ENCODE data around the gene GALNT15. TPM values are rescaled to one million over a fixed set of nuclear protein-coding genes. Genes with fewer than 3 reads are reported as not detected.
A peak's percentile ranks its signal among the peaks of the same experiment; 100 is the strongest.

GALNT15 gene
- total RNA-seq, 1 experiment from 2014 or later: not detected

DNA sequence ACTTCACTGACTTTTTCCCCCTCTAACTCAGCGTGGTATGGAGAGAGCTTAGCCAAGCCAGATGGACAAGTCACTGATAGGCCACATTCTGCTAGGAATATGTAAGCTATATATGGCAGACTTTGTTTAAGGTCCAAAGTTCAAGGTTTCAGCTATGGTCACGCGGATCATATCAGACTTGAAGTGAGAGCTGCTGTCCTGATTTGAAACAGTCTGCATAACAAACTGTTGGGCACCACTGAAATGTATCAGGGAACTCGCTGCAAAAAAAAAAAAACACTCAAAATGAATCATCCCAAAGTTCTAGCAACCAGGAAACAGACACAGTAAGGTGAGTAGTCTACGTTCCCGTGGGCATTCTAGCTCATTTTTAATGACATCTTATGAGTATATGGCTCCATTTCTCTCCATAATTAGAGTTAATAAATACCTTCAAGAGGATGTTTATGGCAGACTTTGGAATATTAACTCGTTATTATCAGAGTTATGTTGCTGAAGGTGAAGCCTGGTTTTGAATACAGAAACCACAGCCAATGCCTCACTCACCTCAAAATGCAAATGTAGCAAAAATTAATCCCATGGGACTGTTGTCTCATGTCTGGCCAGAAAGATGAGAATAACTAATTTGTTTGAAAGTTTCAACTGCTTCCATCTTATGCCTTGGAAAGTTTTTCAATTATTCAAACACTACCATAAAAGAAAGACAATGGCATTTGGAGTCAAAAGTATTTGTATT is 77.9 kb downstream of the GALNT15 start:
- DNase-seq (ENCODE audit: low spot score): no peak

DNA sequence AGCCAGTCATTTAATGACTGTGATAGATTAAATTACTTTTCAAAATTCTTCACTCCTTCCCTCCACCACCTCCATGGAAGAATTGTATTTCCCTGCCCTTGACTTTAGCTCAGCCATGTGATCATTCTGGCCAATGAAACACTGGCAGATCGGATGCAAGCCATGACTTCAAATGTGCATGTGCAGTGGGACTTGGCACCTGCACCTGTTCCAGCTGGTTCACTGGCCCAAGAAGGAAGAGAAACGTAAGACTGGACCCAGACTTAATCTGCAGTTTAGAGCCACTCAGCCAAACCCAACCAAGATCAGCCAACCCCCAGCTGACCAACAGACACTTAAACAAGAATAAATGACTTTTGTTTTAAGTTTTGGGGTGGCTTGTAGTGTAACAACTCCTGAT is 78.5 kb downstream of the GALNT15 start:
- DNase-seq (ENCODE audit: low spot score): no peak

DNA sequence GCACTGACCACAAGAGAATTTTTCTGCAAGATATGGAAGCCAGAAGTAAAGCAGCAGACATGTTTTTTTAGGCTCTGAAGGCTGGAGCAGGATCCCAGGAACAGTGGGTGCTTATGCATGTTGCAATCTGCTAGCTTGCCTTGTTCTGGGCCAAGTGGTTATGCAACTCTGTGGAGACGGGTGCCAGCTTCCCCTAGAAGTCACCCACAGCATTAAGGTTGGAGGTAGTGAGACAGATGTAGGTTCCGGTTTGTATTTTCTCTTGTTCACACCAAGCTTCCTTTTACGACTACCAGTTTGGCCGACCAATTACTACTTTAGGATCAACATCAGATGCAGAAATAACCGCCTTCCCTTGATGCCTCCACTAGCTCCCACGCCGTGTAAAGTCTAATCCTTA is 79.1 kb downstream of the GALNT15 start:
- DNase-seq (ENCODE audit: low spot score): no peak

DNA sequence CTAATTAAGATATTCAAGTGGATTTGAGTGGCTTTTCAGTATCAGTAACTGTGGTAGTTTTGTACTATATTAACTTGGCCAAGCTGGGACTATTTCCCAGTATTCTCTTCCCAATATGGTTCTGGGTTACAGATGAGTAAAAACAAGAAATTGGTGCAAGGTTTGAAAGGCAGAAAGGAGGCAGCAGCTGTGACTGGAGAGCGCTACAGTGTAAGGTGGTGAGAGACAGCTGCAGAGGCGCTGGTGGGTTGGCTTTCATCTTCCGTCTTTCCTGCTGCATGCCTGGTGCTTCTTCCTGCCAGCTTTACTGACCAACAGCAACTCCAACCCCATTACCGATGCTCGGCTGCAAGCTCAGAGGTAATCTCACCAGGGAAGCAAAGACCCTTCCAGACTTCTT is 80.4 kb downstream of the GALNT15 start:
- no peak for DNase-seq (ENCODE audit: low spot score)

DNA sequence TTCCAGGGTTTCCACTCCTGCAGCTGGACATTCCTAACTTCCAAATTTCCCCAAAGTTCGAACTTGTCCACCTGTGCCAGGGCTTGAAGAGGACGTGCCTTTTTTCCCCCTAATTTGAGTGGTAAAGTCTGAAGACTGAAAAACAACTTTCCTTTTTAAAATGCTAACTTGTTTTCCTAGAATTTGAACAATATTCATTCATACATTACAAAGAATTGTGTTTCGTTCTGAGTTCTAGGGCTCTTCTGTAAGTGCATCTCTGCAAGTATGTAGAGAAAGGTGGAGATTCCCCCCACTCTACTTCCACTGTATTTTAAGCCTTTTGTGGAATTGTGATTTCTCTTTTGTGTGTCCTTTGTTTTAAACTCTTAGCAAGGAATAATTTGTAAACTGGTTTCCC is 80.8 kb downstream of the GALNT15 start:
- no peak for DNase-seq (ENCODE audit: low spot score)

DNA sequence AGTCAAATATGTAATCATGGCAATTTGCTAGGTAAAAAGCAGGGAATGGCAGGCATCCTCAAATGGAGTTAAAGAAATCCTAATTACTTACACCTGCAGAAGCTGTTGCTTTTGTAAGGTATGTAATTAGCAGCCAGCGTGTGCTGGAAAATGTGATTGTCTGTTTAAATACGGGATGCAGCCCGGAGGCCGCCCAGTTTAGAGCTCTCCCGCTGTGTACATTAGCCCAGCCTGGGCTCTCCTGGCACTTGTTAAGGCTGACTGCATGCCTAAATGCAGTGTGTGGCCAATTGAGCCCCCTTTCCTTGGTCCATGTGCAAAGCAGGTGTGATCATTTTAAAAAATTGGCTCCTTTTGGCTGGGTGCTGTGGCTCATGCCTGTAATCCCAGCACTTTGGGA is 81.2 kb downstream of the GALNT15 start:
- DNase-seq (ENCODE audit: low spot score): no peak

DNA sequence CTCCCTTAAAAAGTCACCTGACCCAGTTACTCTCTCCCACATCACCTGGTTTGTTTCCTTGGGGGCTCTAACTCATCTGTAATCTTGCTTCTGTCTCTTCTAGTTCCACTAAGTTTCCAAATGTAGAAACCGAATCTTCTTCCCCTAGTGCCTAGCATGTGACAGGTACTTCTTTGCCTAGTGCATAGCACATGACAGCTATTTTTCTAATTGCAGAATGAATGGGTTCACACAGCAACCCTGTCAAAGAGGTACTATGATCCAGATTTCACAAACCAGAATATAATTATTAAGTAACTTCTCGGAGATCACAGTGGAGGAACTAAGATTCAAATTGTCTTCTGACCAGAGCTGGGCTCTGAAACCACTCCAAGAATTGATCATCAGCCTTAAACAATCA is 82.8 kb downstream of the GALNT15 start:
- no peak for DNase-seq (ENCODE audit: low spot score)

DNA sequence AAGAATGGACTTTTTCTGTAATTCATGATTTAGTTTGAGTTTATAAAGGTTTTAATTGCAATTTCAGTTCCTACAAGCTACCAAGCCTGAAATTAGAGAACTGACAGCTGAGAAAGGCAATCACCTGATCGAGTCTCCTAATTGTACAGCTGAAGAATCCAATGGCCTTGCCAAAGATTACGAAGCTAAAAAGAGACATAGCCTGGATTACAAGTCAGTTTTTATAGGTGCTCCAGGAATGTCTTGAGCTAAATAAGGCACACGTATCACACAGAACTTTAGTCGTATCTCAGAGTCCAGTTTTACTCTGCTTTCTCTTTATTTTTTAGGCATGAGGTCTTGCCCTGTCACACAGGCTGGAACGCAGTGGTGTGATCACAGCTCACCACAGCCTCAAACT is 83.7 kb downstream of the GALNT15 start:
- no peak for DNase-seq (ENCODE audit: low spot score)

DNA sequence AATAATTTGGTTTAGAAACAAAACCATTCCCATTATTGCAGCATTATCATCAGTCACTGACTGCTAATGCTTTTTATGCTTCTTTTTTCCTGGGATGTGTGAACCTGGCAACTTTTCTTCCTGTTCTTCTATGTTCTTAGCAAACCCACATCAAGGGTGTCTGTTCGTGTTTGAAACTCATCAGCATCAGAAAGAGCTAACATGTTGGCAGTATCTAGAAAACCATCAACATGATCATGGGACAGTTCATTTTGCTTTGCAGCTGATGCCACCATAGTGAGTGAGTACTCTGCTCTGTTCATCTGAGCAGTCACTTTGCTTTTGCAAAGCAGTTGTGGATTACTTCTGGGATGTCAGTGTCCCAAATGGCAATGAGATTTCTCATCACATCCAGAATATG is 84.4 kb downstream of the GALNT15 start:
- DNase-seq (ENCODE audit: low spot score): no peak

DNA sequence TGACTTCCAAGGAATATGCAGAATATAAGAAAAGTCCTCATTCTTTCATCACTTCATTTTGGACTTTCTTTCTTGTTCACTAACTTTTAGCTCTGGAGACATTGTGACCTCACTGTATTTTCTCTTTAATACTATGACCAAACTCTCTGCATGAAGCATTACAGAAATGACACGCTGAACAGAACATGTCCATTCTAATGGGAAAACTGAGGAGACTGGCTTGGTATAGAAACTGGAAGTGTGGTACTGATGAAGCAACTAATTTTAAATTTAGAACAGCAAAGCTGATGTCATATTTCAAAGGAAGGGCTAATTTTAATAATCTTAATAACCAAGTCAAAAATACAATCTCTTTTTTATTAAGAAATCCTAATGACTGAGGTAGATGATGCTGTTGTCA is 85.6 kb downstream of the GALNT15 start:
- no peak for DNase-seq (ENCODE audit: low spot score)

DNA sequence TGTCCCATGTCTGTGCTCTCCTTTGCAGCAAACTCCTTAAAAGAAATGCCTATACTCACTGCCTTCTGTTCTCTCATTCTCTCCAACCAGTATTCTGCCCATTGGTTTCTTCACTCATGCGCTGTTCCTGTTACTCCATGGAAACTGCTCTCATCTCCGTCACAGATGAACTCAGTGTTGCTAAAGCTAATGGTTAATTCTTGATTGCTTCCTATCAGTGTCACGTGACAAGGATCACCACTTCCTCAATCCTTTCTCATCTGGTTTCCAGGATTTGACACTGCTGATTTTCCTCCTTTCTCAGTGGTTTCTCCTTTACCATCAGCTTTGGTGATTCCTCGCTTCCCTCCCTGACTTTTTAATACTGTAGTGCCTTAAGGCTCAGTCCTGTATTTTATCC is 87.7 kb downstream of the GALNT15 start:
- no peak for DNase-seq (ENCODE audit: low spot score)

DNA sequence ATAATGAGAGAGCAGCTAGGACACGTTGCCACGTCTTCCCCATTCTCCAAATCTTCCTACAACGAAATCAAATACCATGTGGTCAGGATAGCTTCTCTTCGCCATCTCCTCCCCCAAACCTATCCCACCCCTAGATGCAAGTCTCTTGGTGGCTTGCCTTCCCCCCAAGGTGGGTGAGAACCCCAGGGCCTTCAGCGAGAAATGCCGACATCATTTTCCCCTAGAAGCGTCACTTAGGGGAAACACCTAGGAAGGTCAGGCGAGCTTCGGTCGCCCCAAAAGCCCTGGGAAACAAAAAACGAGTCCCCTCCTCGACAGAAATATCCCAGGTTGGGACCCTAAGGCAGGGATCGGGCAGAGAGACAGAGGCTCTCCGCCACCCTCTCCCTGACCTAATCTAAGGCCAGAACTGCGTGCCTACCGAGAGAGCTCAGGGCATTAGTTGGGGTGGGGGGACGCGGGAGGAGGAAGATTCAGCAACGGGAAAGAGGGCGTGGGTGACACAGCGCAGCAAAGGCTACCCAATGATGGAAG is 89.8 kb downstream of the GALNT15 start:
- no peak for DNase-seq (ENCODE audit: low spot score)

DNA sequence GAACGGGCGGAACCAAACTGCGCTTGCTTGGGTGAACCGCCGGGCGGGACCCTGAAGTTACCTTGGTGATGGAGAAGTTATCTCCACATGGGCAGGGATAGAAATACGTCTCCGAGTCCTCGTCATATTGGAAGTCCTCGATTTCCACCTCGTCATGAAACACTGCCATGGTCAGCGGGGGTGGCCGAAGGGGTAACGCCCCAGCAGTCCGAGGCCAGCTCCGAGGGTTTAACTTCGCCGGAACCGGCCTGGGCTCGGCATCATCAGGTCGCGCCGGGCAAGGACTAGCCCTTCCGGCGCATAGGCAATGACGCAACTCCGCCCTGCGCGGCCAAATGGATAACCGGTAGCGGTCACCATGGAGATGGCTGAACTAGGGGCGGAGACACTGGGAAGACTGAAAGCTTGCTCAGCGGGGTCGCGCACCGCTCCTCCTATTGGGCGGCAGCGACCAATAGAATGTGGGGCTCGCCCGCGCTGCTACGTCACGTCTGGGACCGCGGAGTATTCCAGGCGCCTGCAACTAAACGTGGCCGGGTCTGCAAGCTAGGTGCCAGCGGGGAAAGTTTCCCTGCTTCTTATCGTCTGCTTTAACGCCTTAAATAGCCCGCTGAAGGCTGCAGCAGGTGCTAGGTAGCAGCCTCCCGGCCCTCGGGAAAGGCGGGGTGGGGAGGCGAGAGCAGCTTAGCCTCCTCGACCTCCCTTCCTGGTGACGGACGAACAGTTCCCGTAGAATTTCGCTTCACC is 90.4 kb downstream of the GALNT15 start, which contains the start of the genes DPH3 and OXNAD1:
Gene DPH3 (minus strand): TSS at position 236 of the 747 bp plus-strand sequence. CDS start 67 bp downstream, at position 169.
Gene OXNAD1 (plus strand): TSS at position 505 of the 747 bp plus-strand sequence. CDS start 5,741 bp downstream, outside the sequence.
- DNase-seq (ENCODE audit: low spot score): peak; percentile 100

DNA sequence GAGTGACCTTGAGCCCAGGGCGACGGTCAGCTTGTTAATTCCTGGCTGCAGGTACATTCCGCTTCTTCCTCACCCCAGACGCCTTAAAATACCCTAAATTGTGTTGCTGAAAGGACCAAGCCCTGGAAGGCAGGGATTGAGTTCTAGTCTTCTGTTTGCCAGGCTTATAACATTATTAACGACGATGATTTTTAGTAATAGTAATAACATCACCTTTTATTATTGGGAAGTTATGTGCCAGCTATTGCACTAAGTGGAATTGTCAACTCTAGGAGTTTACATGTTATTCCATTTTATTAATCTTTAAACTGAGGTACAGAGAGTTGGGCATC is 90.9 kb downstream of the GALNT15 start:
- DNase-seq (ENCODE audit: low spot score): no peak

DNA sequence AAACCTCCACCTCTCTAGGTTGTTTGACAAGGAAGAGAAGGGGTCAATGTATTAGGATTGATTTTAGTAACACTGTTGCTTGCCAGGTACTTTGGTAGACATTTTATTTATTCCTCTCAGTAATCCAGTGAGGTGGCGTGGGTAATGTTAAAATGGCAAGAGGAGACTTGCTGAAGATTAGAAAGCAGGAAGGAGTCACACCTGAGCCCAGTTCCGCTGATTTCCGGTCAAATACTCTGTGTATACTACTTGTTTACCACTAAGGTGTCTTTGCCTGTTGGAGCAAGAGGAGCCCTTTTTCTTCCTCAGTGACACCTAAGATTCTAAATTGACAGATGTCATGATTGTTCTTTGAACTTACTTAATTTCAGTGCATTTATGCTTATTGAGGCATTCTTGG is 92.2 kb downstream of the GALNT15 start:
- DNase-seq (ENCODE audit: low spot score): no peak

DNA sequence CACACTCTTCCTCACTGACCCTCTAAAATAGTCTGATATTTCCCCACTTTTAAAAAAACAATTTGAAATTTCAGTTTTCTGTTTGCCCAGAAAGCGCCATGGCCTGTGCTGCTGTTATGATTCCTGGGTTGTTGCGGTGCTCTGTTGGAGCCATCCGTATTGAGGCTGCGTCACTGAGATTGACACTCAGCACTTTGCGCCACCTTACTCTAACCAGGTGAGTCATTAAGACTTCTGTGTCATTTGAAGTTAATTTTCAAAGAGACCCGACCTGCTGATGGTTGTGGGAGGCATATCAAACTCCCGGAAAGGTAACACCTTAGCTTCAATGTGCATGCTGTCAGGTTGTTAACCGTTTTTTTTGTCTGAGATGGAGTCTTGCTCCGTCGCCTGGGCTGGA is 96.4 kb downstream of the GALNT15 start:
- DNase-seq (ENCODE audit: low spot score): no peak

DNA sequence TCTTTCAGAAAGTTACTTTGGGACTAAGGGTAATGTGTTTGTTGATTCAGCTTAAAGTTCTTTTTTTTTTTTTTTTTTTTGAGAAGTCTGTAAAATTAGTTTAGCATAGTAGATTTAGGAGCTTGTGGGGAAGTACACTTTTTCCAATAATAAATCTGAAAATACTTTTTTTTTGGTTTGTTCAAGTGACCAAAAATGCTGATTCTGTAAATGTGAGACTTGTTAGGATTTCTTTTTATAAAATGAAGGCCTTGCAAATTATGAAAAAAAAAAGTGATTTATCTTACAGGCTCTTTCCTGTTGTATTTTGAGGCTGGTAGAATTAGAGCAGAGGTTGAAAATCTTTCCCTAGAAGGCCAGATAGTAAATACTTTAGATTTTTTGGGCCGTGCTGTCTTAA is 98.1 kb downstream of the GALNT15 start:
- no peak for DNase-seq (ENCODE audit: low spot score)

DNA sequence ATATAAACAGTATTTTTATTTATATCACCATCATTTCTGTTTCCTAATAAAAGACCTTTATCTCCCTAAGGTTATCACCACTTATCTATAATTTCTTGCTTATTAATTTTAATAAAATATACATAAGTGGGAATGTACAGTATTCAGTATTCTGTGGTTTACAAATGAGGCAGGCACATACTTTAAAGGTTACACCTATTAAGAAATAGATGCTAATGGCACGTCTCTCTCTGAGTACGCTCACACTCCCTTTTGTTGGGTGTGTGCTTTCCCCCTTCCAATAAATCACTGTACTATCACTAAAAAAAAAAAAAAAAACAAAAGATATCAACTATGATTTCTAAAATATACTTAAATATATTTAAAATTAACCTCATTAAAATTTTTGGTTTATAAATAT is 99.4 kb downstream of the GALNT15 start:
- DNase-seq (ENCODE audit: low spot score): no peak

DNA sequence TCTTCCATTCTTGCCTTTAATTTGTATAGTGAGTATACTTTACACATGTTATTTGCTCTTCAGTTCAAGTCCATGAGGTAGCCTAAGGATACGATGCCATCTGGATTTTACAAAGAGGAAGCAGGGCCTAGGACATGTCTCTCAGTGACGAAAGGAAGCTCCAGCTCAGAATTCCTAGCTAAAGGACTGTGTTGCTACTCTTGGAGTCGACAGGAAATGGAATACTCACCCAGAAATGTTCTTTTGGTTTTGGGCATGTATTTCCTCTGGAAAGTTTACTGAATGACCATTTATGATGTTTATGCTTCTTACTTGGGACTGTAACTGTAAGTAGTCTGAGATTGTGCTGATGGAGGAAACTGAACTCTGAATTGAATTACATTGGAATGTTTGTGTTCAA is 103.0 kb downstream of the GALNT15 start:
- DNase-seq (ENCODE audit: low spot score): no peak

DNA sequence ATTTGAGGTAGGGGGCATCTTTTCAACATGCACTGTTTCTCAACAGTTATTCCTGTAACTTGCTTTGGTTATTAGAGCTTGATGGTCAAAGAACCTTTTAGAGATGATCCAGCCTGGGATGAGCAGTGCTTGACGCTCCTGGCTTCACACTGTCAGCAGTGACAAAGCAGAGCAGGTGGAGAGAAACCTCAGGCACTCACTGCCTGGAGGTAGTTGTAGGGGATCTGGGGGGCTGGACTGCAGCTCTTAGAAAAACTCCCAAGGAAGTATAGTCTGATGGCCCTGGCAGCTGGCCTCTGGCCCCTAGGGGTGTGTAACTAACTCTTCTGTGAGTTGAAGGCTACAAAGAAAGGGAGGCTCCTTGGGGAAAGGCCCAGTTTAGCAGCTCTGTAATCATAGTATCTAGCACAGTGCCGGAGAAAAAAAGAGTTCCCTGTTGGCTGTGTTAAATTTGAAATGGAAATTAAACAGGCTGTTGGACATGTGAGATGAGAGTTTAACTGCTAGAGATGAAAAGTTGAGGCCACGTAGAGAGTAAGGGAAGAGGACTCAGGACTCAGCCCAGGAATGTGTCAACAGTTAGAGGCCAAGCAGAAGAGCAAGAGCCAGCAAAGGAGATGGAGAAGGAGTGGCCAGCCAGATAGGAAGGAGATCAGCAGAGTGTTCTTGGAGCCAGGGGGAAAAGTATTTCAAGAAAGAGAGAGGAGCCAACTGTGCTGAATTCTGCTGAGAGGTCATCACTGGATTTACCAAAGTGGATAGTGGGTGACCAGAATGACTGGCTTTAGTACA is 104.7 kb downstream of the GALNT15 start:
- DNase-seq (ENCODE audit: low spot score): no peak

DNA sequence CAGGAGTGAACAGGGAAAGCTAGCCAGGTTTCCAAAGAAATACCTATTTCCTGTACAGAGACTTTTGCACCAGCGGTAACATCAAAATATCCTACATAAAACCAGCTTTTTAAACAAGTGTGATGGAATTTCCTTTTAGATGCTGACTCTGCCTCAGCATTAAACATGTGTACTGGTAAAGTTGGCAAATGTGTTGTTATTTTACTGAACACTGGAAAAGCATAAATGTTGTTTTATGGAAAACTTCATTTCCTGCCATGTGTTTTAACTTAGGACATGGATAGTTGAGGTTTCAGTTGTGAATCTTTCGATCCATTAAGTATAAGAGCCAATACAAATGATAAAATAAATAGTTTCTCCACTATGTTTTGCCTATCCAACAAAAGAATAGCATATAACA is 106.2 kb downstream of the GALNT15 start:
- no peak for DNase-seq (ENCODE audit: low spot score)

Measured in A172 (cell line).